ENCODE results near the gene ARL10.

ARL10 gene

DNA sequence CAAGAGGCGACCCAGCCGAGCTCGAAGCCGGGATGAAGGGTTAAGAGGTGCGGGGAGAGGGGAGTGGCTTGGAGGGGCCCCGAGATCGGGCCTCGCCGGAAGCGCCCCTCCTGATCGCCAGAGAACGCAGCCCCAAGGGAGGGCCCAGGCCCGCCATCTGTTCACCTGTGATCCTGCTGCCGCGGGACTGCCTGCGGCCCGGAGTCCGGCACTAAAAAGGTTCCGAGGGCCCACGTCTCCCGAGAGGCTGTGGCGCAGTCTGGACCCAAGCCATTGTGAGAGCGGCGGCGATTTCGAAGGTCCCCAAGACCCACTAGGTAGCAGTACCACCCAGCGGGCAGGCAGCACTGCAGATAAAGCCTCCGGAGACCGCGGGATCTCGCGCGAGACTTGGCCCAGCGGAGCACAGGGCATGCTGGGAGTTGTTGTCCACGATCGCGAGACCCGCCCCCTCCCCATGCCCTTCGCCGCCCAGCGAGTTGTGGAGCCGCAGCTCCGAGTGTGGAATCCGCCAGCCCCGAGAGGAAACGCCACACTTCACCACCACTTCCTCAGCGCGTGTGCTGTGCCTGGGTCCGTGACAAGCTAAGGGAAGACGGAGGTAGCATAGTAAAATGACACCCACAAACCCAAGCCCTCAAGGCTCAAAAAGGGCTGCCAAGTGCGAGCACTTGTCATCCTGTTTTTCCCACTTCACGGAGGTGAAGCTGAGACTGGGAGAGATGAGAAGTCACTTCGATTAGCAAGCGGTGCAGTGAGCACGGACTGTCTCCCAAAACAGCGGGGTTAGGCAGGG, 3.7 kb upstream of the ARL10 start, which contains the start of gene KIAA1191:
Gene KIAA1191, minus strand, starts transcription at position 328 of the 796 bp plus-strand sequence. CDS start 2,256 bp downstream, outside the sequence.
- DNase-seq (ENCODE audit: low read depth in 1 of 2, low spot score in 1 of 2) = peak; percentile 79 to 90

GRCh38 chr5:176362233-176362490, 3.1 kb upstream of the ARL10 start:
- no peak for DNase-seq (ENCODE audit: low read depth in 1 of 2, low spot score in 1 of 2)

DNA sequence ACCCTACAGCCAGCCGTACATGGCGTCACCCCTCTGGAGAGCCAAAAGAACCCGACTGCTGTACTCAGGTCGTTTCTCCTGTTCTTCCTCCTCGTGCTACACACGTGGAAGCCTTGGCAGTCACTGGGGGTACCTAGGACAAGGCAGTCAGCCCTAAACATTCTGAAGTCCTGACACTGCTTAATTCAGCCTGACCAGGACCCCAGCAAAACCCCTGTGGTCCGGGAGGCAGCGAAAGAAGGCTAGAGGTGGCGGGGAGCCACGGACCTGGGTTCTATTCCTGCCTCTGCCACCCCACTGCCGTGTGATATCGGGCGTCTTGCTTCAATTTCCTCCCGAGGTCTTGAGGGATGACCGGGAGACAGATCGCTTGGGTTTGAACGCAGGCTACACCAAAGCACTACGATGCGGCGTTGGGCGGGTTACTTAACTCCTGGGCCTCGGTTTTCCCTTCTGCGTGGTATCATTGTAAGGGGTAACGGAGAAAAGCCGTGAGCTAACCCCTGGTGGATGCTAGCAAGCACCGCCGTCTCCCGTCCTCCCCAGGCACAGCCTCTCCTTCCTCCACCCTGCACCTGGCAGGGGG, 429 bp upstream of the ARL10 start:
- no peak for DNase-seq (ENCODE audit: low read depth in 1 of 2, low spot score in 1 of 2)

DNA sequence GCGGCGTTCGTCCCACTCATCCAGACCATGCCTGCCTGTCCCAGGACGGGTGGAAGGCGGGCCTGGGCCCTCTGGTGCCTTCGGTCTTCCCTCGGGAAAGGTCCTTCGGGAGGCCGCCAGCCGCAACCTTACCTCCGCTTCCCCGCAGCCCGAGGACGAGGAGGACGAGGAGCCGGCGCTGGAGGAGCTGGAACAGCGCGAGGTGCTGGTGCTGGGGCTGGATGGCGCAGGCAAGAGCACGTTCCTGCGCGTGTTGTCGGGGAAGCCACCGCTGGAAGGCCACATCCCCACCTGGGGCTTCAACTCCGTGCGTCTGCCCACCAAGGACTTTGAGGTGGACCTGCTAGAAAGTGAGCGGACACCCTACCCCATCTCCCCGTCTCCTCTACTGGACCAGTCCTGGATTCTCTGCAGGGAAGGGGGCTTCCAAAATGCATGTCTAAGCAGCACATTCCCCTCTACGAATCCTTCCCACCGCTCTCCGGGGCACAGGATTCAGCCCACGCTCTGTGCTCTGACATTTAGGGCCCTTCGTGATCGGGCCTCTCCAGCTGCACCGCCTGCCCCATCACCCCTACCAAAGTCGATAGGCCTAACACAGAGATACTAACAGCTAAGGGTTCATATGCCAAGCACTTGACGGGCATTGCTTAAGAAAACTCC, 1.1 kb downstream of the ARL10 start:
- DNase-seq (ENCODE audit: low read depth in 1 of 2, low spot score in 1 of 2) = no peak

- no peak for DNase-seq (ENCODE audit: low read depth in 1 of 2, low spot score in 1 of 2)
Observed at GRCh38 chr5:176368726-176369125, 3.4 kb downstream of the ARL10 start.

DNA sequence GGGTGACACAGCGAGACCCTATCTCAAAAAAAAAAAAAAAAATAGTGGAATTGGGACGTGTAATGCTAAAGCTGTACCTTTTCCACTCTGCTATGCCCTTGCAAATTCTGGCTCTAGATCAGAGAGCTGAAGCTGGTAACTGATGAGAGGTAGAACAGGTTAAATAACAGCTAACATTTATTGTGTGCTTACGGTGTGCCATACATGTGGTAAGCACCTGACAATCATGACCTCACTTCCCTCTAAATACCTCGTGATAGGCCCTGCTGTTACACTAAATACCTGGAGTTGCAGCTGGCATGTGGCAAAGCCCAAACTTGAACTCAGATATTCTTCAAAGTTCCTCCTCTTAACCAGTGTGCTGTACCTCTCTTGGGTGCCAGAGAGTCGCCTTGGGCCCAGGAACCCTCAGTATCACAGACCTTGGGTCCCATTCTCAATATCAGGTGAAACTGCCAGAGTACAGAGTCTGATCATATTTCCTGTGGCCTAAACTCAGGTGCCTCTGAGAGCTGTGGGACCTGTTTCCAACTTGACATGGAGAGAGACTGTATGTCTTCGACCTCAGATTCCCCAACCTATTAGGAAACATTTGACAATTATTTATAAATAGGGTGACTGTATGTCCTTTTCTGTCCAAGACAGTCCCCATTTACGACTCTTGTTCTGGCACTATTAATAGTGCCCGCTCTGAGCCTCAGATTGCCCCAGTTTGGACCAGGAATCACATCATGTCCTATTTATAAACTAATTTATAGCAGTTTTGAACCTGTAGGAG, 4.8 kb downstream of the ARL10 start:
- no peak for DNase-seq (ENCODE audit: low read depth in 1 of 2, low spot score in 1 of 2)

DNA sequence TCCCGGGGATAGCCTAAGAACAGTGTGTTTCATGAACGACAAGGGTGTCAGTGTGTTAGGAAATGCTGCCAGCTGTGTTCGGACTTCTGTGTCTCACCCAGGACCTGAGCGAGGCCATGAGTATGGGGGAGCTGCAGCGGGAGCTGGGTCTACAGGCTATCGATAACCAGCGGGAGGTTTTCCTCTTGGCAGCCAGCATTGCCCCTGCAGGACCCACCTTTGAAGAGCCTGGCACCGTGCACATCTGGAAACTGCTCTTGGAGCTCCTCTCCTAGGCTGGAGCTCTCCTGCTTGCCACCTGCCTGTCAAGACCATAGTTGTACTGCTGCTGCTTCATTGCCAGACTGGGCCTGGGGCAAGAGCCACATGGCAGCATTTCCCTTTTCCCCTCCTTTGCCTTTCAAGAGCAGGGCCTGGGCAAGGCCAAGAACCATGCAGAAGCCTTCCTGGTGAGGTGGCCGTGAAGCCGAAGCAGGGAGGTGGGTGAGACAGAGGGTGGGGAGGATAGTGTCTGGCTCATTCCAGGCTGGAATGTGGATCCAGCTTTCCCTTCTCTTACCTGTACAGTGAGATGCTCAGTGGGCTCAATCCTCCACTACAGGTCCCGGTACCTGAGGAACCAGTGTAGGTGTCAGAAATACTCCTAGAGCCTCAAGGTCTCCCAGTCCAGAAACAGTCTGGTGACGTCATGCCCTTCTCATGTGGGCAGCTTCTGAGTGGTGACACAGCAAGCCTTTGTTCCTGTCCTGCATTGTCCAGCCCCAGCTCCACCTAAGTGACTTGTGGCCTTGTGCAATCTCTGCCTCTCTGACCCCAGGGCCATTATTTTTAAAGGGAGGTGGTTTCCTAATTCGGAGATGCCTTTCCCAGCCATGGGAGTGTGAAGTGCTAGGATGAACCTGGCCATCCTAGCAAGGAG, 6.6 kb downstream of the ARL10 start:
- no peak for DNase-seq (ENCODE audit: low read depth in 1 of 2, low spot score in 1 of 2)

DNA sequence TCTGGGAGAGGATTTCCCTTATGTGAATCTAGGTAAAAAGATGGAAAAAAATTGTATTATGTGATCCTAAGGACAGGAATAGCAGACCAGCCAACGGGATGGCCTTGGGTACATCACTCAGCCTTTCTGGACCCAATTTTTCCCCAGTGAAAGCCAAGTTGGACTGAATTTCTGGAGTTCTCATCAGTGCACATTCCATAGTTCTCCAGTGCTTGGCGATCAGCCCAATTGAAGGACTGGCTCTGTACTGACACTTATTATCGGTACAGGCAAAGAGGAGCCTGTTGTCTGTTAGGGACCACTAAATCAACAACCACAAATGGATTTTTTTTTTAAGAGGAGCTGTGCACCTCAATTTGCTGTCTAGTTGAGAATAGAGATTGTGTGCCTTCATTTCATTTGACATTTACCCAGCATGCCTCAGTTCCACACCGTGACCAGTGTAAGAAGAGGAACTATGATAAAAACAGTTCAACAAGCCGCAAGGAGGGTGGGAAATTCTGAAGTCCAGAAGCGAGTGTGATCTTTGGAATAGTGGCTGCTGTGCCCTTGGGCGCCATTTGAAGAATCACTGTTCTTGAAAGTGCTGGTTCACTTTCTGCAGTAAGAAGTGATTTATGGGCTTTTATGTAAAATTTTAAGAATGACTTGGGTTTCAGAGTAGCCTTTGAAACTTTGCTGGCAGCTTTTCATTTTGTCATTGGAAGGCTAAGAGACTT, 8.0 kb downstream of the ARL10 start:
- no peak for DNase-seq (ENCODE audit: low read depth in 1 of 2, low spot score in 1 of 2)

DNA sequence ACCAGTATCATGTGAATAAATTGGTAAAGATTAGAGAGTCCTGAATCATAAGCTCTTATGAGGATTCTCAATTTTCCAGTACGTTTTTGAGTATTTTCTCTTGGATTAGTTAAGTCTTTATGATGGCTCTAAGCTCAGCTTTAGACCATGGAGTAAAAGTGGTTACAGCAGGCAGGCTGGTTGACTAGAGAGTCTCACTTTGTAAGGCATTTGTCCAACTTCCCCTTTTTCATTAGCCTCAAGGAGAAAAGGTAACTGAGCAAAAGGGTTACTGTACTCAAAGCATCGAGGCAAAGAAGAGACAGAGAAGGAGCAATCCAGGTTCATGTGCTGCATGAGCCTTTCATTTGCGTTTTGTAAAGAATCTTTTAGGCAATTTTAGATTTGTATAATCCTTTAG, 14.6 kb downstream of the ARL10 start:
- DNase-seq (ENCODE audit: low read depth in 1 of 2, low spot score in 1 of 2) = no peak

DNA sequence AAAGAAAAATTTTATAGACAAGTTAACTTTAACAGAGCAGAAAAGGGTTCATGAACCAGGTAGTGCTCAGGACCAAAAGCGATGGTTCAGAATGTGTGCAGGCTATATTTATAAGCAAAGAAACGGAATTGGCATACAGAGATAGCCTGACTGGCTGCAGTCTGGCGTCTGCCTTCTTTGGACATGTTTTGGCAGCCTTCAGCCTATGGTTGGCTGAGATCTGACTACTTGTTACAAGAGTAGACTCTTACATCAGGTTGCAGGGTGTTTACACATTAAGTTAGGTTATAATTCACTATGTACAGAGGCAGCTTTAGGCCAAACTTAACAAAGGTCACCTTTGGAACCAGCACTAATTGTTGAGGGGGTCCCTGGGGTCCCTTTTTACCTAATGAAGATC, 16.1 kb downstream of the ARL10 start:
- DNase-seq (ENCODE audit: low read depth in 1 of 2, low spot score in 1 of 2) = no peak

- no peak for DNase-seq (ENCODE audit: low read depth in 1 of 2, low spot score in 1 of 2)
Observed at GRCh38 chr5:176381979-176382378, 16.7 kb downstream of the ARL10 start.

DNA sequence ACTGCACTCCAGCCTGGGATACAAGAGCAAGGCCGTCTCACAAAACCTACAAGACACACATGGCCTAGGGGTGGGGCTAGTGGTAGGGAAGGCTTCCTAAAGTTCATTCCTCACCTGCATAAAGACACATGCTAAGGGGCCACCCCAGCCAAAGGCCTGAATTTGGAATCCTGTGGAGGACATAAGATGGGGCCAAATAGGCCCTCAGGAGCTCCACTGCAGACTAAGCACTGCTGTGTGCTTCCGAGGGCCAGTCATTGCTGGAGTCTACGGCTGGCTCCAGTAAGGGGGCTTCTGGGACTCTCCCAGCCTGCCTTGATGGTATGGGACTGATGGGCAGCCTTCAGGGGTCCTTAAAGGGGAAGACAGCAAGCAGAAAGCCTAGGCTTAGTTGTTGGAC, 17.4 kb downstream of the ARL10 start:
- no peak for DNase-seq (ENCODE audit: low read depth in 1 of 2, low spot score in 1 of 2)

DNA sequence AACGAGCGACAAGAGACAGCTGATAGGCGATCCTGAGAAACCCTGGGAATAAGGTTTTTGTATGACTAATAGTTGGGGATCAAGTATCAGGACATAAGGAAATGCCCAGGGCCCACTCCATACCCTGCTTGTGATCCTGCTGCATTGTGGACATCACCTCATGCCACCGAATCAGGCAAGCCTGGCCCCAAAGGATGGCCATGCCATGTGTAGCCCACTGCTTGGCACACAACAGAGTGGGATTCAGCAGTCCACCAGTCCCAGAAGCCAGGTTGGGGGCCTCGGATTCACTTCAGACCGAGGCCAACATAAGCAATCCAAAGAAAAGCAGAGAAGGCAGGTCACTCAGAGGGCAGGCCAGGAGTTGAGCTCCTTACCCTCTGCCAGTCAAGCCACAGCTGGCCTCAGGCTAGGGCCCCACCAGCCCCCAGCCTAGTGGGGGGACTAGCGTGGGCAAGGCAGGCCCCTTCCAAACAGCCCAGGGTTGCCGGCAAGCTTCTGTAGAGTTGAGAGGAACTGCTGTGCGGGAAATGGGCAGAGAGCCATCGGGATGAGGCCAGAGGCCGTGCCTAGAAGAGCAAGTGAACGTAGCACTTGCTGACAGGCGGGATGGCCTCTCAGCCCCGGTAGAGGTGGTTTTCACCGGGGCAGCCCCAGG, 18.1 kb downstream of the ARL10 start:
- DNase-seq (ENCODE audit: low read depth in 1 of 2, low spot score in 1 of 2) = no peak

GRCh38 chr5:176383961-176384360, 18.7 kb downstream of the ARL10 start:
- DNase-seq (ENCODE audit: low read depth in 1 of 2, low spot score in 1 of 2) = no peak

GRCh38 chr5:176384366-176384930, 19.2 kb downstream of the ARL10 start:
- no peak for DNase-seq (ENCODE audit: low read depth in 1 of 2, low spot score in 1 of 2)

DNA sequence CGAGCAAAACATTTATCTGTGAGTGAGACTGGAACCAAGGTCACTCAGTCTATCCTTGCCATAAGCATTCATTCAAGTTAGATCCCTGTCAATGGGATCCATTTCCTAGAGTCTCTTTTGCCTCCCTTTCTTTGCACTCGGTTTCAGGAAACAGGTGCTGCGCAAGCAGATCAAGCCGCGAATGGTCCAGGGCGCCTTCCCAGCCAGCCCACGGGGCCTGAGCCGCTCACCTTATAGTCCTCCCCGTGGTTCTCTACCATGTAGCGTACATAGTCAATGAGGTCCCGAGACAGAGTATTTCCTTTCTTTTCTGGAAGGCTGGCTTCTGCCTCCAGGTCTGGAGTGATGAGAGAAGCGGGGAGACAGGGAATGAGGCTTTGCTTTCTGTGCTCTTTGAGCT, 19.7 kb downstream of the ARL10 start:
- DNase-seq (ENCODE audit: low read depth in 1 of 2, low spot score in 1 of 2) = no peak

GRCh38 chr5:176386491-176386890, 21.2 kb downstream of the ARL10 start:
- DNase-seq (ENCODE audit: low read depth in 1 of 2, low spot score in 1 of 2) = no peak

- no peak for DNase-seq (ENCODE audit: low read depth in 1 of 2, low spot score in 1 of 2)
Observed at GRCh38 chr5:176387384-176387925, 22.2 kb downstream of the ARL10 start.

- no peak for DNase-seq (ENCODE audit: low read depth in 1 of 2, low spot score in 1 of 2)
Observed at GRCh38 chr5:176388003-176388443, 22.7 kb downstream of the ARL10 start.
